ENCODE data around the gene VN1R4.
"Not testable (repeated sequence)": the region's sequence is repeated elsewhere in the genome, so short reads cannot be mapped to it uniquely, and the experiment has no call there.

The VN1R4 gene, protein sequence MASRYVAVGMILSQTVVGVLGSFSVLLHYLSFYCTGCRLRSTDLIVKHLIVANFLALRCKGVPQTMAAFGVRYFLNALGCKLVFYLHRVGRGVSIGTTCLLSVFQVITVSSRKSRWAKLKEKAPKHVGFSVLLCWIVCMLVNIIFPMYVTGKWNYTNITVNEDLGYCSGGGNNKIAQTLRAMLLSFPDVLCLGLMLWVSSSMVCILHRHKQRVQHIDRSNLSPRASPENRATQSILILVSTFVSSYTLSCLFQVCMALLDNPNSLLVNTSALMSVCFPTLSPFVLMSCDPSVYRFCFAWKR

DNA sequence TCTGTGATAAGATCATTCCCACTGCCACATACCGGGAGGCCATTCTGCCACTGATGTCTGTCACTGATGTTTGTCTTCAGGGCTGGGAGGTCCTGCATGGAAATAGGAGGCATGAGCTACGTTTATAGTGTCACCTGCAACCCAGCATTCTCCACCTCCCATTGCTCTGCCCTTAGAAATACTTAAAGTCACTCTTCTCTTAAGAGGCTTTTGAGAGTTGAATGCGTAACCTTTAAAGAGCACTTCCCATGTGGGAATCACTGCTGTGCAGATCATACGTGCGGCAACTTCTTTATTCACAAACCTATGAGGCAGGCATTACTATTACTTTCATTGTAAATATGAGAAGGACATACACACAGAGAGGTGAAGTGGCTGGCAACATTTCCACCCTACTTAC is at the start of gene VN1R4:
TSS of gene VN1R4 (minus strand) at position 101 of the 400 bp plus-strand sequence. CDS start at position 43, 58 bp downstream.
- DNase-seq = not testable (repeated sequence)

DNA sequence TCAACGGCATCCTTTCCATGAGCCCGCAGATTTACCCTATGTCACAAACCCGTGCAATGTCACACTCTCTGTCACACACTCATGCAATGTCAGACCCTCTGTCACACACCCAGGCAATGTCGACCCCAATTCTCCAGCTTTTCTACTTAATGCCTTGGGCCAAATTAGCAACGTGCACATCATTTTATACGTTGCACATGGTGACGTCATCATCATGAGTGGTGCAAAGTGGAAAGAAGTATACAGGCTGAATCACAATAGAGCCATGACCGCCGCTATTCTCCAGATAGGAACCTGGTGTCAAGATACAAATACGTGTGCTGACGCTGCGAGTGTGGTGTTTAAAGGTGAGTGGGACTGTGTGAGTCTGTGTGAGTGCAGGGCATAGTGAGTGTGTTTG is 44.4 kb upstream of the VN1R4 start:
- DNase-seq = no peak

DNA sequence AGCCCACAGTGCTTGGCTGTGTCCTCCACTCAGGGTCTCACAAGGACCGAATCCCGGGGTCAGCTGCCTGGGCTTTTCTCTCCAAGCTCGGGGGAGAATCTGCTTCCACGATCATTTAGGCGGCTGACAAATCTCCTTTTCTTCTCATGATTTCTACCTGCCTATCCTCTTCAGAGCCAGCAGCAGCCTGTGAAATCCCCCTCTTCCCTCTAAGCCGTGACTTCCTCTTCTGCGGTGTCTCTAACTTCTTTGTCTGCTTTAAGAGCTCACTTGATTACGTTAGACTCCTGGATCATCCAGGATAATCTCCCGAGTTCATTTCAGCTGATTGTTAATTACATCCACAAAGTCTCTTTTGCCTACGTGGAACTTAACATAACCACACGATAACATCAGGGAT is 43.5 kb upstream of the VN1R4 start:
- no peak for DNase-seq

DNA sequence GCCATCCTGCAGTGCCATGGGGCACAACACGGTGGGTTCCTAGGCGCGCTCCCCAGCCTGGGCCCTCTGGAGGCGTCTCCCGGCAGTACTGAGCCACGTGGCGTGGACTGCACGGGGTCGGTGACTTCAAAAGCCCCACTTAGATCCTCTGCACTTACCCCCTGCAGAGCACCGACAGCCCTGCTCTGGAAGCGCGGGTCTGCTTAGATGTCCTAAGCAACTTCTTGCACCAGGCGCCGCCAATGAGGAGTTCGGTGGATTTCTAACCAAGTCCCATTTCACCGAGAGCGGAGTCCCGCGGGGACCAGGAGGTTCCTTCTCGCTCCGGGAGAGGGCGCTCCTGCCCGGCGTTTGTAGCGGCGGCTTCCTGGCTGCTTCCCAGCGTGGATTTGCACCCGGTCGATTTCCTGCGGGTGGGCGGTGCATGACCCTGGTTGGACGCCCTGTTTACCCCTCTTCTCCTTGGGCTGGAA is 40.9 kb upstream of the VN1R4 start:
- no peak for DNase-seq

DNA sequence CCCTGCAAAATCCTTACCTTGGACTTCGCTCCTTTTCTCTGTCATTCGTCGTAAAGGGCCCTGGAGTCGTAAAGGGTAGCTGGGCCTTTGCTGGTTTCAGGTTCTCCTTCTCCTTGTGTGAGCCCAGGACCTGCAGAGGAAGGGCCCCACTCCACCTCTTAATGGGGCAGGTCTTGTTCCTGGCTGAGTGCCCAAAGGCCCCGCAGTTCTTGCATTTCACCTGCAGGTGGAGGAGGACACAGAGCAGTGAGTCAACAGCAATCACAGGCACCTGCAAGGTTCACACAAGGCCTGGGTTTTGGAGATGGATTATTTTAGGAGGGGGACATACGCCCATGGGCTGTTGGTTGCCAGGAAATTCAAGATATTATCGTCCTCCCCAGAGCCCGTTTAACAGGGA is 33.8 kb upstream of the VN1R4 start:
- DNase-seq = not testable (repeated sequence)

DNA sequence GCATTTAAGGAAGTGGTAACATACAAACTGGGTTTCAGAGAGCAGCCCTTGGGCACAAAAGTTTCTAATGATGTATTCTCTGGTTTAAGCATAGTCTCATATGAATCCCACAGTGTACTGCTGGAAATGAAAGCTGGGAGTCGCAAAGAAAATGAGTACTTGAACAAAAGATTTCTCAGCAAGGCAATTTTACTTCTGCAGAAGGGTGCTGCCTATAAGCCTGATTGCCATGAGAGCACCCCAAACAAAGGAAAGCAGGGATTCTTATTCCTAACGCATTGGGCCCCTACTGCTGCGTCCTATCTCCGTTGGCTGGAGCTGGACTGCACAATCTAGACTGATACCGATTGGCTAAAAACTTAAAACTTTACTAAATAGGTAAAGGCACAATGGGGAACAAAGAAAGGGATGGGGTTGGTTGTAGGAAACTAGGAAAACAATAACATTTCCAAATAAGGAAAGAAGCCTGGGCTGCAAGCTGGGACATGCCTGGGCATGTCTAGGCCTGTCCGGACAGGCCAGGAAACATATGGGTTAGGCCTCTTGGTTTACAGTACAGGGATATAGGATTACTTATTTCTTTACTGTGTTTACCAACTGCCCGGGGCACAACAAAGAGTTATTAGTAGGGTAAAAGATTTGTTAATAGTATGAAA is 27.4 kb upstream of the VN1R4 start:
- DNase-seq = no peak

DNA sequence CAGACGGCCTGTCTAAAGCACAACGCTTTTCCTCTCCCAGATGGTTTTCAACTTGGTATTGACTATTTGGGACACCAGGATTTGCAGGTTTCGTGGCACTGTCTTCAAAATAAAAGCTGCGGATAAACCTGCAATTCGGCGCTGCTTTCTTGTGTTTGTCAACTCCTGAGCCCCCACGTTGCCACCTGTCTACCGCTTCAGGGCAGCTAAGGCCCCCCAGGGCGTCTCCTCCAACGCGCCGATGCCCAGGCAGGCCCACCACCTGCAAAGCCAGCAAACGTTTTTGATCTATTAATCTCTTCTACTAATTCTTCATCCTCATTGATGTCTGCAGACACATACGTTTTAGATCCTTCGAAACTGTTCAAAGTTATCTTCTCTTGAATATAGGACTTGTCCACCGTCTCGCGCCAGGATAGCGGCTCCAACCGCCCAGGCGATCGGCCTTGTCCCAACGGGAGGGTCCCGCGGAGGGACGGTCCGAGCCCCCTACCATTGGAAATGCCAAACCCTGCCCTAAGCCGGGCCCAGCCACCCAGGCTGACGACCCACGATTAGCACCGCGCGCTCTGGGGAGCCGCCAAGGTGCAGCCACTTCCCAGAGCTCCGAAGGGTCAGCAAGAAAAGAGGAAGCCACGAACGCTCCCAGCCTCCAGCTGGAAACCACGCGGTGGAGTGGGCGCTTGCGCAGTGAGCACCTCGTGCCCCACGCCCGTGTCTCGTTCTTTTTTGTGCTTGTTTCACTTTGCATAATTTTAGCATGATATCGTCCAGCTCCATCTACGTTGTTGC is 23.4 kb upstream of the VN1R4 start:
- no peak for DNase-seq

DNA sequence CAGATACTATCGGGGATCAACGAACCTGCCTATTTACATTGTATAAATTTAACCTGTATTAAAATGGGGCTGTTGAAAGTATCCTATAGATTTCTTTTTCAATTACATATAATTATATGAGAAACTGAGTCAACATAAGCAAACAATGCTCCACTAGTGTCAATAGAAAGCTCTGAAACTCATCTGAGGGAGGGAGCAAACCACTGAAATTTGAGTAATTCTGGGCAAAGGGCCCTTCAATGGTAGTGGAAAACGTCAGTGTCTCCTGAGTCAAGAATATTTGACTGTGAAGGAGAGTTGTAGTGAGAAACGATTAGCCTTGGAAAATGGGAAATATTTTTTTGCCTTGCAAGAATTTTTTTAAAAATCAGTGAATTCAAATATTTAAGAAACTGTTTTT is 17.6 kb upstream of the VN1R4 start:
- DNase-seq = no peak

DNA sequence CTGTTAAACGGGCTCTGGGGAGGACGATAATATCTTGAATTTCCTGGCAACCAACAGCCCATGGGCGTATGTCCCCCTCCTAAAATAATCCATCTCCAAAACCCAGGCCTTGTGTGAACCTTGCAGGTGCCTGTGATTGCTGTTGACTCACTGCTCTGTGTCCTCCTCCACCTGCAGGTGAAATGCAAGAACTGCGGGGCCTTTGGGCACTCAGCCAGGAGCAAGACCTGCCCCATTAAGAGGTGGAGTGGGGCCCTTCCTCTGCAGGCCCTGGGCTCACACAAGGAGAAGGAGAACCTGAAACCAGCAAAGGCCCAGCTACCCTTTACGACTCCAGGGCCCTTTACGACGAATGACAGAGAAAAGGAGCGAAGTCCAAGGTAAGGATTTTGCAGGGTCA is 14.4 kb upstream of the VN1R4 start:
- not testable (repeated sequence) for DNase-seq

DNA sequence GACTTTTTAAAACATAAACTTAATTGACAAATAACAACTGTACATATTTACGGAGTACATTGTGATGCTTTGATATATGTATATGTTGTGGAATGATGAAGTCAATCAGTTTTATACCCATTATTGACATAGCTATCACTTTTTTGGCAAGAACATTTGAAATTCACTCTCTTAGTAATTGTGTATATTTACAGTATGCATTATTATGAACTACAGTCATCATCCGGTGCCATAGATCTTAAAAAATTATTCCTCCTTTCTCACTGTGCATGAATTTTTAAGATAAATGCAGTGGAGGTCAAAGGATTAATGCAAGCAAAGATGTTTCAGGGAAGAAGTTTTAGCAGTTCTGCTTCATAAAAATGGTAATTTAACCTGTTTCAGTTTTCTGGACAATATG is 8.0 kb upstream of the VN1R4 start:
- DNase-seq = no peak

DNA sequence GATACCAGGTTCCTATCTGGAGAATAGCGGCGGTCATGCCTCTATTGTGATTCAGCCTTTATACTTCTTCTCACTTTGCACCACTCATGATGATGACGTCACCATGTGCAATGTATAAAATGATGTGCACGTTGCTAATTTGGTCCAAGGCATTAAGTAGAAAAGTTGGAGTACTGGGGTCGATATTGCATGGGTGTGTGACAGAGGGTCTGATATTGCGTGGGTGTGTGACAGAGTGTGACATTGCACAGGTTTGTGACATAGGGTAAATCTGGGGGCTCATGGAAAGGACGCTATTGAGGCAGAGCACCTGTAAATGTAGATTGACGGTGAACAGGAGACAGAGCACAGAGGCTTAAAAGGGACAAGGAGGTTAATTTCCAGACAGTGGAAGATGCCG is 4.5 kb upstream of the VN1R4 start:
- no peak for DNase-seq

DNA sequence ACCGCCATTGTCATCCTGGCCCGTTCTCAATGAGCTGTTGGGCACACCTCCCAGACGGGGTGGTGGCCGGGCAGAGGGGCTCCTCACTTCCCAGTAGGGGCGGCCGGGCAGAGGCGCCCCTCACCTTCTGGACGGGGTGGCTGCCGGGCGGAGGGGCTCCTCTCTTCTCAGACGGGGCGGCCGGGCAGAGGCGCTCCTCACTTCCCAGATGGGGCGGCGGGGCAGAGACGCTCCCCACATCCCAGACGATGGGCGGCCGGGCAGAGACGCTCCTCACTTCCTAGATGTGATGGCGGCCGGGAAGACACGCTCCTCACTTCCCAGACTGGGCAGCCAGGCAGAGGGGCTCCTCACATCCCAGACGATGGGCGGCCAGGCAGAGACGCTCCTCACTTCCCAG is 2.3 kb upstream of the VN1R4 start:
- DNase-seq = not testable (repeated sequence)

DNA sequence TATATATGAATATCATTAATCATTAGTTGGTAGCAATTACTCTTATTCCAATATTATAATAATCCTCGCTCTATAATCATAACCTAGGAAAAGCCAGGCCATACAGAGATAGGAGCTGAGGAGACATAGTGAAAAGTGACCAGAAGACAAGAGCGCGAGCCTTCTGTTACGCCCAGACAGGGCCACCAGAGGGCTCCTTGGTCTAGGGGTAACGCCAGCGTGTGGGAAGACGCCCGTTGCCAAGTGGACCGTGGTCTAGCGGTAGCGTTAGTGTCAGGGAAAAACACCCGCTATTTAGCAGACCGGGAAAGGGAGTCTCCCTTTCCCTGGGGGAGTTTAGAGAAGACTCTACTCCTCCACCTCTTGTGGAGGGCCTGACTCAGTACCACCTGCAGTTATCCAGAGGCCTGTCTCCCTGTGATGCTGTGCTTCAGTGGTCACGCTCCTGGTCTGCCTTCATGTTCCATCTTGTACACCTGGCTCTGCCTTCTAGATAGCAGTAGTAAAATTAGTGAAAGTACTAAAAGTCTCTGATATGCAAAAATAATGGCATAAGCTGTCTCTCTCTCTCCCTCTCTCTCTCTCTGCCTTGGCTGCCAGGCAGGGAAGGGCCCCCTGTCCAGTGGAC is 9.7 kb downstream of the VN1R4 start, which contains the start of gene VN1R2:
TSS of gene VN1R2 (plus strand) at position 578 of the 628 bp plus-strand sequence. CDS start 84 bp downstream, outside the sequence.
- not testable (repeated sequence) for DNase-seq

DNA sequence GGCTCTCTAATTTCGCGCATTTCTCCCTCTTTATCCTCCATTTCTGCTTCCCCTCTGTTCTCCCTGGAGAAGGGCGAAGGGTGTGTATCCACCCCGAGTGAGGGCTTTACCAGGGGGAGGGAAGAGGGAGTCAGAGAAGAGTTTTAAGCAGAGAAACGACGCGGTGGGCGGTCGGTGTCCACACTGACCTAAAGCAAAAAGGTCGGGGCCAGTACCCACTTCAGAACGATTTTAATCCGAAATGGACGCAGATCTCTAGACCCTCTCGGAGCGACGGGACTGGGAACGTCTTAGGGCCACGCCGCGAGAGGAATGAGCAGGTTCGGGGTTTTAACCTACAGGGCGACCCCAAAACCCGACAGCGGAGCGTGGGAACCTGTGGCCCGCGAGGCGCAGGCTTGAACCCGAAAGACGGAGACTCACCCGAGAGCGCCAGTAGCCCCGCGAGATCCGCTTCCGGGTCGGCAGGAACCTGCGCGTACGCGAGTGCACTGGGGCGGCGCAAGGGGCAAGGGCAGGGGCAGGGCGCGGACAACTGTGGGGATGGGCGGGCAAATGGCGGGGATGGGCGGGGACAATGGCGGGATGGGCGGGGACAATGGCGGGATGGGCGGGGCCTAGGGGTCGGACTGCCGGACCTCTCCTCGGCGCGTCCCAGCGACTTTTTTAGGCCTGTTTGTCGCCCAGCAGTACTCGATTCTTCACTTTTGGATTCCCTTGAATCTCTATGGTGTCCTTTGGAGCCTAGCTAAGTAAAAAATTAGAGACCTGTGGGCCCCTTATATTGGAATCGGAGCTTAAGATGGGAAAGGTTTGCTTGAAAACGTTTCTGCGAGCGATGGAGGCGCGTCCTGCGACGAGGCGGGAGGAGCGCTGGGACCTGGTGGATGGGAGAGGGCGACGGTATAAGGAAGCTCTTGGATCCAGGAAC is 12.8 kb downstream of the VN1R4 start, which contains the start of gene ZNF677:
TSS of gene ZNF677 (minus strand) at position 463 of the 931 bp plus-strand sequence. CDS start 3,323 bp downstream, outside the sequence.
- DNase-seq = peak; percentile 89

DNA sequence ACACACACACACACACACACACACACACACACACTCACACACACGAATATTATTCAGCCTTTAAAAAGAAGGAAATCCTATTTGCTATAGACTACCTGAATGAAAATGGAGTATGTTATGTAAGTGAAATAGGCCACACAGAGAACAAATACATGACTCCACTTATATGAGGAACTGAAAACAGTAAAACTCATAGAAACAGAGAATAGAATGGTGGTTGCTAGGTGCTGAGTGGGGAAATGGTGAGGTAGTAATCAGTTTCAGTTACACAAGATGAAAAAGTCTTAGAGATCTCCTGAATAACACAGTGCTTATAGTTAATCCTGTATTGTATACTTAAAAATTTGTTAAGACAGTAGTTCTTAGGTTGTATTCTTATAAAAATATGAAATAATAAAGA is 21.0 kb downstream of the VN1R4 start:
- no peak for DNase-seq

DNA sequence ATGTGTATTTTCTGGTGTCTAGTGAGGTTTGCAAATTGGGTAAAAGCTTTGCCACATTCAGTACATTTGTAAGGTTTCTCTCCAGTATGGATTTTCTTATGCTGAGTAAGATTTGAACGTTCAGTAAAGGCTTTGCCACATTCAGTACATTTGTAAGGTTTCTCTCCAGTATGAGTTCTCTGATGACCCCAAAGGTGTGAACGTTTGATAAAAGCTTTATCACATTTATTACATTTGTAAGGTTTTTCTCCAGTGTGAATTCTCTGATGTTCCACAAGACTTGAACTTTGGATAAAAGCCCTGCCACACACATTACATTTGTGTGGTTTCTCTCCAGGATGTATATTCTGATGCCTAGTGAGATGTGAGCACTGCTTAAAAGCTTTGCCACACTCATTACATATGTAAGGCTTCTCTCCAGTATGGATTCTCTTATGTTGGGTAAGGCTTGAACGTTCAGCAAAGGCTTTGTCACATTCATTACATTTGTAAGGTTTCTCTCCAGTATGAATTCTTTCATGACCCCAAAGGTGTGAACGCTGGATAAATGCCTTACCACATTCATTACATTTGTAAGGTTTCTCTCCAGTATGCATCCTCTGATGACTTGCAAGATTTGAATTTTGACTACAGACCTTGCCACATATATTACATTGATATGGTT is 30.3 kb downstream of the VN1R4 start:
- DNase-seq = no peak

DNA sequence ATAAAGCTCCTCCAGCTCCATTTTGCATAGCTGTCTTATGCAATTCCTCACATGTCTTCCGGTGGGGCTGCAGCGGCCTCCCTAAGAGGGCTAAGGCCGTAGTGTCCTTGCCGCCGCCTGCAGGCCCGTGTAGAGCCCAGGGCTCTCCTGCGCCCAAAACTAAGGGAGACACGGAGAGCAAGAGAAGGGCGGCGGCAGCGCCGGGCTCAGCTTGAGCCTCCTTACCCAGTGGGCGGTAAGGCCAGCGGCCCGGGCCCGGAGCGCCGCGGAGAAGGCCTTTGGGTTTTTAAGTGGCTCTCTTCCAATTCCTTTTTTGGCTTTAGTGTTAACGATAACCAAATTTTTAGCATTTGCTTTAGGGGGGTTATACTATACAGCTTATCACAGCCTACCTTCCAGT is 42.9 kb downstream of the VN1R4 start:
- DNase-seq = no peak

DNA sequence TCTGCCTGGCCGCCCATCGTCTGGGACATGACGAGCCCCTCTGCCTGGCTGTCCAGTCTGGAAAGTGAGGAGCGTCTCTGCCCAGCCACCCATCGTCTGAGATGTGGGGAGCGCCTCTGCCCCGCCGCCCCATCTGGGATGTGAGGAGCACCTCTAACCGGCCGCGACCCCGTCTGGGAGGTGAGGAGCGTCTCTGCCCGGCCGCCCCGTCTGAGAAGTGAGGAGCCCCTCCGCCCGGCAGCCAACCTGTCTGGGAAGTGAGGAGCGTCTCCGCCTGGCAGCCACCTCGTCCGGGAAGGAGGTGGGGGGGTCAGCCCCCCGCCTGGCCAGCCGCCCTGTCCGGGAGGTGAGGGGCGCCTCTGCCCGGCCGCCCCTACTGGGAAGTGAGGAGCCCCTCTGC is 44.8 kb downstream of the VN1R4 start:
- not testable (repeated sequence) for DNase-seq
